NB4 (cell line): Measurements from ENCODE around the gene COQ10B.
"Not testable (repeated sequence)": the region's sequence is repeated elsewhere in the genome, so short reads cannot be mapped to it uniquely, and the experiment has no call there.

Experiments
- POLR2A ChIP-seq: IDR thresholded peaks from 2 replicates; pipeline ENCODE4 v1.6.1; 2011; ENCODE audit warnings: mild to moderate bottlenecking; ENCODE audit not compliant: insufficient read length; ENCODE audit errors: extremely low read depth
- TF ChIP-seq, protein P1 (sequence below): IDR thresholded peaks from one replicate; pipeline ENCODE4 v1.5.1; 2012; ENCODE audit warnings: low read depth, low read length

DNA sequence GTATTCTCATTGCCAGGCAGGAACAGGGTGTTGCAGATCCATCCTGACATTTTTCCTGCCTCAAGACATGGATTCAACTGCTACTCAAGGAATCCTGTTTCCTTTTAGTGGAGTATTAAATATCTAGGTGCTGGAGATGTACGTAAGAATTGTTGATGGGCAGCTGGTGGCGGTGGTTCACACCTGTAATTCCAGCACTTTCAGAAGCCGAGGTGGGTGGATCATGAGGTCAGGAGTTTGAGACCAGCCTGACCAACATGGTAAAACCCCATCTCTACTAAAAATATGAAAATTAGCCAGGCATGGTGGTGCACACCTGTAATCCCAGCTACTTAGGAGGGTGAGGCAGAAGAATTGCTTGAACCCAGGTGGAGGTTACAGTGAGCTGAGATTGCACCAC is 30.9 kb downstream of the COQ10B start:
- TF ChIP-seq POLR2A = not testable (repeated sequence)
- TF ChIP-seq, protein P1, sequence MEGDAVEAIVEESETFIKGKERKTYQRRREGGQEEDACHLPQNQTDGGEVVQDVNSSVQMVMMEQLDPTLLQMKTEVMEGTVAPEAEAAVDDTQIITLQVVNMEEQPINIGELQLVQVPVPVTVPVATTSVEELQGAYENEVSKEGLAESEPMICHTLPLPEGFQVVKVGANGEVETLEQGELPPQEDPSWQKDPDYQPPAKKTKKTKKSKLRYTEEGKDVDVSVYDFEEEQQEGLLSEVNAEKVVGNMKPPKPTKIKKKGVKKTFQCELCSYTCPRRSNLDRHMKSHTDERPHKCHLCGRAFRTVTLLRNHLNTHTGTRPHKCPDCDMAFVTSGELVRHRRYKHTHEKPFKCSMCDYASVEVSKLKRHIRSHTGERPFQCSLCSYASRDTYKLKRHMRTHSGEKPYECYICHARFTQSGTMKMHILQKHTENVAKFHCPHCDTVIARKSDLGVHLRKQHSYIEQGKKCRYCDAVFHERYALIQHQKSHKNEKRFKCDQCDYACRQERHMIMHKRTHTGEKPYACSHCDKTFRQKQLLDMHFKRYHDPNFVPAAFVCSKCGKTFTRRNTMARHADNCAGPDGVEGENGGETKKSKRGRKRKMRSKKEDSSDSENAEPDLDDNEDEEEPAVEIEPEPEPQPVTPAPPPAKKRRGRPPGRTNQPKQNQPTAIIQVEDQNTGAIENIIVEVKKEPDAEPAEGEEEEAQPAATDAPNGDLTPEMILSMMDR = not testable (repeated sequence)
